IPS DF 6.9 (cell line): ENCODE measurements around the gene FBXL17.

Experiments
- DNase-seq: peaks from one replicate; pipeline ENCODE4 v3.0.0-alpha.2; 2013; ENCODE audit warnings: low read depth, low spot score
- H3K27ac ChIP-seq: one replicate; pipeline ENCODE4 v1.5.1; 2013; ENCODE audit warnings: low read length, control low read depth
- H3K27me3 ChIP-seq: 2 replicates; pipeline ENCODE4 v1.6.1; 2013; ENCODE audit warnings: mild to moderate bottlenecking, low read length; ENCODE audit not compliant: control insufficient read depth, insufficient read depth
- H3K36me3 ChIP-seq: 2 replicates; pipeline ENCODE4 v1.6.1; 2013; ENCODE audit warnings: low read length; ENCODE audit not compliant: control insufficient read depth, insufficient read depth
- H3K4me1 ChIP-seq: 2 replicates; pipeline ENCODE4 v1.6.1; 2013; ENCODE audit warnings: low read length; ENCODE audit not compliant: control insufficient read depth, insufficient read depth
- H3K4me3 ChIP-seq: 2 replicates; pipeline ENCODE4 v1.5.1; 2013; ENCODE audit warnings: mild to moderate bottlenecking, low read length
- H3K9me3 ChIP-seq: 2 replicates; pipeline ENCODE4 v1.6.1; 2013; ENCODE audit warnings: low read length, inconsistent platforms; ENCODE audit not compliant: control insufficient read depth, insufficient read depth
- WGBS: extraction: QIAGEN DNeasy Blood & Tissue Kit; methylation state at CpG from one replicate; pipeline ENCODE4 v1.1.7; 2013; ENCODE audit warnings: mixed read lengths, missing lambda C conversion rate; ENCODE audit not compliant: insufficient read length, insufficient coverage; 5-methylcytosine and 5-hydroxymethylcytosine counted together

FBXL17 gene

GRCh38 chr5:108028412-108028811 lies 353.5 kb downstream of the FBXL17 start:
- H3K36me3 ChIP-seq: no peaks in the 10 kb centered on the region
- no peak overlapping the region for H3K4me3 ChIP-seq
- no peaks in the 10 kb centered on the region for H3K9me3 ChIP-seq
- no peaks in the 10 kb centered on the region for H3K4me1 ChIP-seq
- no peak for DNase-seq
- no peaks in the 10 kb centered on the region for H3K27me3 ChIP-seq
- no peak overlapping the region for H3K27ac ChIP-seq

GRCh38 chr5:108025957-108026356 lies 355.9 kb downstream of the FBXL17 start:
- Histone ChIP-seq H3K36me3 (no peaks in the 10 kb centered on the region), H3K9me3 (no peaks in the 10 kb centered on the region), H3K4me3 (no peak overlapping the region), H3K4me1 (no peaks in the 10 kb centered on the region), H3K27me3 (no peaks in the 10 kb centered on the region), H3K27ac (no peak overlapping the region)
- WGBS: no CpG with 5 or more reads among the region's 2 CpGs
- DNase-seq: no peak

- Histone ChIP-seq H3K9me3 (no peaks in the 10 kb centered on the region), H3K4me1 (no peaks in the 10 kb centered on the region), H3K27me3 (no peaks in the 10 kb centered on the region), H3K36me3 (no peaks in the 10 kb centered on the region), H3K27ac (no peak overlapping the region), H3K4me3 (no peak overlapping the region)
- WGBS: no CpG with 5 or more reads among the region's 1 CpG
- no peak for DNase-seq
These were observed 356.9 kb downstream of the FBXL17 start for GRCh38 chr5:108024986-108025385.

GRCh38 chr5:108016101-108016500 lies 365.8 kb downstream of the FBXL17 start:
- DNase-seq: no peak
- H3K36me3 ChIP-seq: no peaks in the 10 kb centered on the region
- H3K4me3 ChIP-seq: no peak overlapping the region
- no peaks in the 10 kb centered on the region; the same call in 1 of the 2 replicates for H3K4me1 ChIP-seq
- no peaks in the 10 kb centered on the region for H3K9me3 ChIP-seq
- no peak overlapping the region for H3K27ac ChIP-seq
- WGBS: no CpG with 5 or more reads among the region's 2 CpGs
- H3K27me3 ChIP-seq: no peaks in the 10 kb centered on the region; the same call in 1 of the 2 replicates

DNA sequence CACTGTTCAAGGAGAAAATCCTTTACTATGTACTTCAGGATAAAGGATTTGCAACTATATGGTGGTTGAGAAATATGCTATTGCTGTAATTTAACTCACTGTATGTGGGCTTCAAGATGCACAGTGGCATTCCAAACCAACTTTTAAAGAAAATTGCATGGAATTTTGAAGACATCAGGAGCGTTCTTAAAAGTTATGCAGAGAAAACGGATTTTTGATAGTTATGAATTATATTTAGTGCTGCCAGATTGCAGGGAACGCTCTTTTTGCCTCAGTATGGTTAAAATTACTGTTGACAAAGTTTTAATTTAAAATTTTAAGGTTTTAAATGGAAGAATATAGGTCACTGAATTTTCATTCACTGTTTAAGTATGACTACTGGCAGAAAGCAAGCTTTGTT lies 375.1 kb downstream of the FBXL17 start:
- Histone ChIP-seq H3K4me1 (no peaks in the 10 kb centered on the region; the same call in 1 of the 2 replicates), H3K36me3 (no peaks in the 10 kb centered on the region), H3K27ac (no peak overlapping the region), H3K27me3 (no peaks in the 10 kb centered on the region), H3K9me3 (no peaks in the 10 kb centered on the region), H3K4me3 (no peak overlapping the region)
- DNase-seq: no peak
- WGBS: 100% methylated on average over 2 of the region's 3 CpGs

DNA sequence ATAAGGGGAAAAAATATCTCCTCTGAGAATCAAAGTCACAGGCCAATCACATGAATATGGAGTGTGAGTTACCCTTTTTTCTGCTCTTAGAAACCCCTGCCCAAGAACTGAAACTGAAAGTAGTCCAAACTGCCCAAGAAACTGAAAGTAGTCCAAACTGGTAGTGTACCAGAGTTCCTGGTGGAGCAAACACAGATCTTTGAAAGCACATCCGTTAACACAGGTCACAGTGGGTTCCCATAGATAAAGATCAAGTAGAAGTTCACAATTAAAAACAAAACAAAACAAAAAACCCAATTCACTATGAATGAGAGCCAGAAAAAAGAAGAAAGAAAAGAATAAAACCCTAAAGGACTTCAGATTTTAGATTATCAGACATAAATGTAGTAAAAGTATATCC lies 378.7 kb downstream of the FBXL17 start:
- no CpG with 5 or more reads among the region's 1 CpG for WGBS
- Histone ChIP-seq H3K4me1 (no peaks in the 10 kb centered on the region), H3K36me3 (no peaks in the 10 kb centered on the region), H3K27ac (no peak overlapping the region), H3K4me3 (no peak overlapping the region), H3K27me3 (no peaks in the 10 kb centered on the region), H3K9me3 (no peaks in the 10 kb centered on the region)
- no peak for DNase-seq

GRCh38 chr5:108001222-108001621 lies 380.7 kb downstream of the FBXL17 start:
- Histone ChIP-seq H3K4me1 (no peaks in the 10 kb centered on the region), H3K9me3 (no peaks in the 10 kb centered on the region), H3K27me3 (no peaks in the 10 kb centered on the region), H3K27ac (no peak overlapping the region), H3K36me3 (no peaks in the 10 kb centered on the region), H3K4me3 (no peak overlapping the region)
- no CpG with 5 or more reads among the region's 4 CpGs for WGBS
- no peak for DNase-seq

- no peaks in the 10 kb centered on the region for H3K9me3 ChIP-seq
- H3K27me3 ChIP-seq: no peaks in the 10 kb centered on the region
- WGBS: no CpG with 5 or more reads among the region's 4 CpGs
- no peaks in the 10 kb centered on the region for H3K4me1 ChIP-seq
- DNase-seq: no peak
- H3K27ac ChIP-seq: no peak overlapping the region
- H3K4me3 ChIP-seq: no peak overlapping the region
- H3K36me3 ChIP-seq: no peaks in the 10 kb centered on the region
These were observed 384.4 kb downstream of the FBXL17 start for GRCh38 chr5:107997338-107997980.

GRCh38 chr5:107993341-107993740 lies 388.6 kb downstream of the FBXL17 start:
- no peaks in the 10 kb centered on the region for H3K27me3 ChIP-seq
- H3K9me3 ChIP-seq: no peaks in the 10 kb centered on the region
- H3K36me3 ChIP-seq: no peaks in the 10 kb centered on the region
- WGBS: no CpG with 5 or more reads among the region's 2 CpGs
- H3K4me3 ChIP-seq: no peak overlapping the region
- DNase-seq: no peak
- H3K27ac ChIP-seq: no peak overlapping the region
- no peaks in the 10 kb centered on the region for H3K4me1 ChIP-seq

DNA sequence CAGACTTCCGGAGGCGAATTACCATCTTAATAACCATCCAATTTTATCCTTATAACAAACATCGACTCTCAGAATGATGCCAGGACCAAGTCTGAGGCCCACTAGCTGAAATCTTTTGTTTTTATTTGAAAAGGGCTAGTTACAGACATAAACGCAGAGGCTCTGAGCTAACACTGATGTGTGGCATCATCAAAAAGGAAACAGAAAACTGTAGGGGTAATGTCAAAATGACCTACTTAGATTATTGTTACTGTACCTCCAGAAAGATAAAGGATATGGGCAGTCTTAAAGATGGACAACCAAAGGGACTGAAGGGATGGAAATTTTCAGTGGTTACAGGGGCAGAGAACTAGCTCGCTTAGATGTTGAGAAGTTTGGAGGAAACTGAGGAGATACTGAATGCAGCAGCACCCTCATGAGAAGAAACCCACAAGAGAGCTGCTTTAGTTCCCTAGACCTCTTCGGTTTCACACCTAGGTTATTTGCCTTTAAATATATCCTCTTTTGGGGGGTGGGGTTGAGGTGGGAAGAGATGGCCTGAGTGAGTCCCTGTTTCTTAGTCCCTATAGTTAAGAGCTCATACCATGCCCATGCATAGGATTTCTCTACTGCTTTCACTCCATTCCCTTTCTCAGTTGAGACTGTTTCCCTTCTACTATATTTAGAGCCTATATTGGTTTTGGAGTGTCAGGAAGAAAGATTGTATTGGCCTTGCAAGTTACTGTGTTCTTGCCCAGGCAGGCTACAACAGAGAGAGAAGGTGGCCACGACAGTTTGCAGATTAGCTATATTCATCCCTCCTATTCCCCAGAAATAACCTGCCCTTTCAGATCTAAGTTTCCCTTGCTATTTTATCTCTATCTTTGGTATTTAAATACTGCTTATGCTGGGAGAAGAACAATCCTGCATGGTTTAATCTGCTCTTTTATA lies 390.8 kb downstream of the FBXL17 start:
- Histone ChIP-seq H3K36me3 (no peaks in the 10 kb centered on the region), H3K27ac (no peak overlapping the region), H3K4me3 (no peak overlapping the region), H3K4me1 (no peaks in the 10 kb centered on the region), H3K27me3 (no peaks in the 10 kb centered on the region), H3K9me3 (no peaks in the 10 kb centered on the region)
- DNase-seq: no peak
- whole genome bisulfite sequencing: no CpG with 5 or more reads among the region's 7 CpGs
